Panc1 (cell line): ENCODE measurements around the gene TMEM248. TPM values are rescaled to one million over a fixed set of nuclear protein-coding genes. Genes with fewer than 3 reads are reported as not detected.

Experiments
- ATAC-seq: fragments of 200-7000 bp; cut with Tn5 transposase; 2 replicates; pipeline ENCODE4 v1.9.1; 2020; ENCODE audit warnings: mild to moderate bottlenecking, moderate library complexity
- BruUV-seq: library from RNA; stranded (reverse); fragments of 400-500 nt; replicated peaks from 2 replicates; lab custom pipeline; 2021; lab: Mats Ljungman, UMichigan
- CTCF ChIA-PET: fragments of 300-600 bp; sonication (Branson Sonifier 250); formaldehyde crosslinking; loops from one replicate; lab custom pipeline; 2022; ENCODE audit warnings: antibody characterized with exemption; lab: Charles Lee
- POLR2A ChIA-PET: fragments of 300-600 bp; sonication (Branson Sonifier 250); formaldehyde crosslinking; loops from one replicate; lab custom pipeline; 2022; ENCODE audit warnings: antibody characterized with exemption; lab: Charles Lee
- DNase-seq: peaks from one replicate; pipeline ENCODE4 v3.0.0-alpha.2; 2010; ENCODE audit warnings: low read depth, low spot score
- H3K27ac ChIP-seq: 2 replicates; pipeline ENCODE4 v1.5.1; 2011; ENCODE audit warnings: mild to moderate bottlenecking, low read length, inconsistent platforms
- H3K27me3 ChIP-seq: fragments of 200-500 bp; sonication (Bioruptor generic); 2 replicates; pipeline ENCODE4 v1.6.0; 2014; ENCODE audit warnings: low read length, inconsistent platforms; ENCODE audit not compliant: control insufficient read depth, insufficient read depth
- H3K36me3 ChIP-seq: fragments of 200-500 bp; sonication (Bioruptor generic); 2 replicates; pipeline ENCODE4 v1.5.1; 2014; ENCODE audit warnings: inconsistent platforms, mild to moderate bottlenecking, low read length, moderate library complexity; ENCODE audit not compliant: control insufficient read depth, insufficient read depth
- H3K4me1 ChIP-seq: 2 replicates; pipeline ENCODE4 v1.5.1; 2011; ENCODE audit warnings: inconsistent platforms, mild to moderate bottlenecking, low read length, moderate library complexity; ENCODE audit not compliant: control insufficient read depth, insufficient read depth
- H3K4me3 ChIP-seq, 2 experiments: 2 replicates each; pipeline ENCODE4 v1.5.1; 2011 to 2012; ENCODE audit warnings: low read depth in 2 of 2, low read length in 2 of 2, mild to moderate bottlenecking in 2 of 2, inconsistent platforms in 1 of 2, moderate library complexity in 1 of 2
- H3K9me3 ChIP-seq: fragments of 200-500 bp; sonication (Bioruptor generic); 2 replicates; pipeline ENCODE4 v1.5.1; 2014; ENCODE audit warnings: low read depth, mild to moderate bottlenecking, inconsistent platforms, low read length, moderate library complexity; ENCODE audit not compliant: control insufficient read depth, insufficient read depth
- CTCF ChIP-seq: fragments of 450-650 bp; IDR thresholded peaks from 2 replicates; pipeline ENCODE4 v1.5.1; 2017; ENCODE audit warnings: mild to moderate bottlenecking
- POLR2AphosphoS5 ChIP-seq: IDR thresholded peaks from 2 replicates; pipeline ENCODE4 v1.6.1; 2012; ENCODE audit warnings: mild to moderate bottlenecking, low read depth, low read length, moderate library complexity
- SIN3A ChIP-seq: IDR thresholded peaks from 2 replicates; pipeline ENCODE4 v1.6.1; 2012; ENCODE audit warnings: low read depth, mild to moderate bottlenecking, low read length, moderate library complexity, borderline replicate concordance; ENCODE audit not compliant: insufficient read depth
- TCF7L2 ChIP-seq: IDR thresholded peaks from 2 replicates; pipeline ENCODE4 v1.6.1; 2011; ENCODE audit warnings: mild to moderate bottlenecking, low read depth, low read length, inconsistent platforms
- in situ Hi-C: cut with HindIII; loops from 2 replicates; pipeline ENCODE4 v1.10.0; 2016; ENCODE audit warnings: low sequenced_read_pairs, low pct_unique_long_range_greater_than_20kb
- intact Hi-C: fragments of 100-400 bp; cut with micrococcal nuclease; formaldehyde crosslinking; loops from one replicate; pipeline ENCODE4 v1.10.0; 2022; ENCODE audit not compliant: unreplicated experiment
- total RNA-seq: library from RNA; stranded (reverse); gene quantifications from one replicate; pipeline ENCODE4 v1.2.1, GENCODE V29; 2021; ENCODE audit not compliant: unreplicated experiment
- TF ChIP-seq, protein P1 (sequence below), 2 experiments: IDR thresholded peaks; 2 replicates each; pipeline ENCODE4 v1.6.1; 2011 to 2012; ENCODE audit warnings: low read depth in 2 of 2, control low read depth in 1 of 2, low read length in 1 of 2, mild to moderate bottlenecking in 1 of 2, moderate library complexity in 1 of 2; ENCODE audit not compliant: insufficient read depth in 1 of 2

TMEM248 gene
- total RNA-seq, 1 experiment from 2014 or later: 176 TPM

DNA sequence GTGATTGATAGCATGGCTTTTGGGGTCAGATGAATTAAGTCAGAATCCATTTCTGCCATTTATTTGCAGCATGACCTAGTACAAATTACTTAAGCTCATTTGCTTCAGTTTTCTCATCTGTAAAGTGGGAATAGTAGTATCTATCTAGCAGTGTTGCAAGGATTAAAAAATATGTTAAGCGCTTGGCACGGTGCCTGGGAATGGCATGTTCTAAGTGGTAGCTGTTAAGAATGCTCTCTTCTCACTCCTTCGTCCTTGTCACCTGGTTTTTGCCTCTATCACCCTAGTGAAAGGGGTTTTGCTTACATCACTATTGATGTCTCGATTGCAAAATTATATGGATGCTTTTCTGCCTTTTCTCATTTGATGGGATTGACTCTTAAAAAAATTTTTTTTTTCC, 7.4 kb downstream of the TMEM248 start:
- Histone ChIP-seq H3K4me1 (no peaks in the 10 kb centered on the region), H3K27me3 (no peaks in the 10 kb centered on the region), H3K36me3 (no peaks in the 10 kb centered on the region), H3K4me3 (no peak overlapping the region), H3K27ac (no peak overlapping the region), H3K9me3 (no peaks in the 10 kb centered on the region)
- ATAC-seq (no peak), DNase-seq (no peak)
- CTCF ChIA-PET: no interaction called here
- POLR2A ChIA-PET: no interaction called here
- TF ChIP-seq POLR2AphosphoS5 (no peak), TCF7L2 (no peak), SIN3A (no peak), CTCF (no peak)
- TF ChIP-seq, protein P1, sequence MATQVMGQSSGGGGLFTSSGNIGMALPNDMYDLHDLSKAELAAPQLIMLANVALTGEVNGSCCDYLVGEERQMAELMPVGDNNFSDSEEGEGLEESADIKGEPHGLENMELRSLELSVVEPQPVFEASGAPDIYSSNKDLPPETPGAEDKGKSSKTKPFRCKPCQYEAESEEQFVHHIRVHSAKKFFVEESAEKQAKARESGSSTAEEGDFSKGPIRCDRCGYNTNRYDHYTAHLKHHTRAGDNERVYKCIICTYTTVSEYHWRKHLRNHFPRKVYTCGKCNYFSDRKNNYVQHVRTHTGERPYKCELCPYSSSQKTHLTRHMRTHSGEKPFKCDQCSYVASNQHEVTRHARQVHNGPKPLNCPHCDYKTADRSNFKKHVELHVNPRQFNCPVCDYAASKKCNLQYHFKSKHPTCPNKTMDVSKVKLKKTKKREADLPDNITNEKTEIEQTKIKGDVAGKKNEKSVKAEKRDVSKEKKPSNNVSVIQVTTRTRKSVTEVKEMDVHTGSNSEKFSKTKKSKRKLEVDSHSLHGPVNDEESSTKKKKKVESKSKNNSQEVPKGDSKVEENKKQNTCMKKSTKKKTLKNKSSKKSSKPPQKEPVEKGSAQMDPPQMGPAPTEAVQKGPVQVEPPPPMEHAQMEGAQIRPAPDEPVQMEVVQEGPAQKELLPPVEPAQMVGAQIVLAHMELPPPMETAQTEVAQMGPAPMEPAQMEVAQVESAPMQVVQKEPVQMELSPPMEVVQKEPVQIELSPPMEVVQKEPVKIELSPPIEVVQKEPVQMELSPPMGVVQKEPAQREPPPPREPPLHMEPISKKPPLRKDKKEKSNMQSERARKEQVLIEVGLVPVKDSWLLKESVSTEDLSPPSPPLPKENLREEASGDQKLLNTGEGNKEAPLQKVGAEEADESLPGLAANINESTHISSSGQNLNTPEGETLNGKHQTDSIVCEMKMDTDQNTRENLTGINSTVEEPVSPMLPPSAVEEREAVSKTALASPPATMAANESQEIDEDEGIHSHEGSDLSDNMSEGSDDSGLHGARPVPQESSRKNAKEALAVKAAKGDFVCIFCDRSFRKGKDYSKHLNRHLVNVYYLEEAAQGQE (IDR thresholded peaks at IDR 0.05; ENCODE audit: insufficient read depth in 1 of 2, low read depth in 2 of 2, low read length in 1 of 2): no peak
- intact Hi-C loops: no loop called here
- no TSS peak for BruUV-seq
- in situ Hi-C loops: no loop called here

DNA sequence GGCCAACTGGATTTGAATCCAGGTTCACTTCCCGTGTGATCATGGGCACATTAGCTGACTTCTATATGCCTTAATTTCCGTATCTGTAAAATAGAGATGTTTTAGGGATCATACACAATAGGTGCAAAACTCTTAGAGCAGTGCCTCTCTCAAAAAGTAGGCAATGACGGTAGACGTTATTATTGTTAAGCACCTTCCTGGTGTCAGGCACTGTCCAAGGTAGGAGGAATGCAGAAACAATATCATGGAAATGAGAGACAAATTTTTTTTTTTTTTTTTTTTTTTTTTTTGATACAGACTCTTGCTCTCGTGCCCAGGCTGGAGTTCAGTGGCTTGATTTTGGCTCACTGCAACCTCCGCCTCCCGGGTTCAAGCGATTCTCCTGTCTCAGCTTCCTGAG, 8.1 kb downstream of the TMEM248 start:
- POLR2A ChIA-PET: no interaction called here
- Histone ChIP-seq H3K9me3 (no peaks in the 10 kb centered on the region), H3K4me3 (no peak overlapping the region), H3K27me3 (no peaks in the 10 kb centered on the region), H3K36me3 (no peaks in the 10 kb centered on the region), H3K4me1 (no peaks in the 10 kb centered on the region), H3K27ac (no peak overlapping the region)
- TF ChIP-seq, protein P1 (IDR thresholded peaks at IDR 0.05; ENCODE audit: insufficient read depth in 1 of 2, low read depth in 2 of 2, low read length in 1 of 2): peak; percentile 50 to 76; a peak in 3 of 4 replicates
- no peak for TF ChIP-seq CTCF
- in situ Hi-C loops (no loop called here), intact Hi-C loops (no loop called here)
- CTCF ChIA-PET: no interaction called here
- DNase-seq: no peak
- no peak for ATAC-seq
- no TSS peak for BruUV-seq
